Epithelial cell of proximal tubule (primary cell): Measurements from ENCODE around the gene FRMD4B. TPM values are rescaled to one million over a fixed set of nuclear protein-coding genes. Genes with fewer than 3 reads are reported as not detected.

Experiments
- DNase-seq: peaks from one replicate; pipeline ENCODE4 v3.0.0-alpha.2; 2011; ENCODE audit warnings: low read depth
- H3K4me3 ChIP-seq: 2 replicates; pipeline ENCODE4 v1.5.1; 2011; ENCODE audit warnings: low read depth, mild to moderate bottlenecking, low read length
- total RNA-seq: library from RNA; depleted of rRNA; stranded (reverse); fragments of >200 nt; gene quantifications from 2 replicates; pipeline ENCODE4 v1.2.3, GENCODE V29; 2015
- TF ChIP-seq, protein P1 (sequence below): conservative IDR thresholded peaks from 2 replicates; pipeline ENCODE4 v1.5.1; 2012; ENCODE audit warnings: low read depth, mild to moderate bottlenecking, low read length

The FRMD4B gene
- total RNA-seq, 1 donor from 2014 or later = 21.7 TPM

GRCh38 chr3:69212411-69213160 is 173.3 kb downstream of the FRMD4B start:
- DNase-seq = no peak
- H3K4me3 ChIP-seq = no peak overlapping the region
- TF ChIP-seq, protein P1, sequence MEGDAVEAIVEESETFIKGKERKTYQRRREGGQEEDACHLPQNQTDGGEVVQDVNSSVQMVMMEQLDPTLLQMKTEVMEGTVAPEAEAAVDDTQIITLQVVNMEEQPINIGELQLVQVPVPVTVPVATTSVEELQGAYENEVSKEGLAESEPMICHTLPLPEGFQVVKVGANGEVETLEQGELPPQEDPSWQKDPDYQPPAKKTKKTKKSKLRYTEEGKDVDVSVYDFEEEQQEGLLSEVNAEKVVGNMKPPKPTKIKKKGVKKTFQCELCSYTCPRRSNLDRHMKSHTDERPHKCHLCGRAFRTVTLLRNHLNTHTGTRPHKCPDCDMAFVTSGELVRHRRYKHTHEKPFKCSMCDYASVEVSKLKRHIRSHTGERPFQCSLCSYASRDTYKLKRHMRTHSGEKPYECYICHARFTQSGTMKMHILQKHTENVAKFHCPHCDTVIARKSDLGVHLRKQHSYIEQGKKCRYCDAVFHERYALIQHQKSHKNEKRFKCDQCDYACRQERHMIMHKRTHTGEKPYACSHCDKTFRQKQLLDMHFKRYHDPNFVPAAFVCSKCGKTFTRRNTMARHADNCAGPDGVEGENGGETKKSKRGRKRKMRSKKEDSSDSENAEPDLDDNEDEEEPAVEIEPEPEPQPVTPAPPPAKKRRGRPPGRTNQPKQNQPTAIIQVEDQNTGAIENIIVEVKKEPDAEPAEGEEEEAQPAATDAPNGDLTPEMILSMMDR = no peak

DNA sequence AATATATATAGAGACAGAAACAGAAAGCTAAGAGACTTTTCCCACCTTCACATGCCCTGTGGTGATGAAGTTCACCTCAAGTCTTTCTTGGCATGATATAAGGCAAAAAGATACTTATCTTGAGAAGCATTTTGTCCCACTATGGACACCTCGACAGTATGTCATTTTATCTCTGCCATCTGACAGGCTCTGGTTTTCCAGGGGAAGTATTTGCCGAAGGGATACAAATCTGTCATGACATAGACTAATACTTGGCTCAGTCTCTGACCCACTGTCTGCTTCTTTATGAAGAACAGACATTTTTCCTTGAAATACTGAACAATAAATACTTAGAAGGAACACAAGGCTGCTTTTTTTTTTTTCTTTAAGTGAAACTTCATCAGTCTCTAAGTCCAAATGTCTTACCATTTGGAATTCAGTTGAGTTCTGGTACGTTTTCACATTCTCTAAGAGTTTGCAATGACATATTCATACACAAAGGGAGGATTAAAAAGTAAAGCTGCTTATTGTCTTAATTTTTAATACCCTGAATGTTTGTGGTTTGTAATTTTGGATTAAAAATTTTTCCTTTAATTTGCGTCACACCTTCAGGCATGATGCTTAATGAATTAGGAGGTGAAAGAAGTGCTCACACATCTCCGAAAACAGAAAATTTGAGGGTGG is 175.7 kb downstream of the FRMD4B start:
- DNase-seq = no peak

GRCh38 chr3:69209413-69209812 is 176.5 kb downstream of the FRMD4B start:
- no peak overlapping the region for H3K4me3 ChIP-seq
- DNase-seq = no peak
- TF ChIP-seq, protein P1 = no peak

More for the DNA sequence above, 175.7 kb downstream of the FRMD4B start:
- H3K4me3 ChIP-seq = no peak overlapping the region
- TF ChIP-seq, protein P1 = no peak

- no peak overlapping the region for H3K4me3 ChIP-seq
- TF ChIP-seq, protein P1 = no peak
- no peak for DNase-seq
These were observed 178.9 kb downstream of the FRMD4B start for GRCh38 chr3:69207031-69207430.

- no peak overlapping the region for H3K4me3 ChIP-seq
- TF ChIP-seq, protein P1 = no peak
- no peak for DNase-seq
These were observed 180.5 kb downstream of the FRMD4B start for GRCh38 chr3:69205385-69205784.

DNA sequence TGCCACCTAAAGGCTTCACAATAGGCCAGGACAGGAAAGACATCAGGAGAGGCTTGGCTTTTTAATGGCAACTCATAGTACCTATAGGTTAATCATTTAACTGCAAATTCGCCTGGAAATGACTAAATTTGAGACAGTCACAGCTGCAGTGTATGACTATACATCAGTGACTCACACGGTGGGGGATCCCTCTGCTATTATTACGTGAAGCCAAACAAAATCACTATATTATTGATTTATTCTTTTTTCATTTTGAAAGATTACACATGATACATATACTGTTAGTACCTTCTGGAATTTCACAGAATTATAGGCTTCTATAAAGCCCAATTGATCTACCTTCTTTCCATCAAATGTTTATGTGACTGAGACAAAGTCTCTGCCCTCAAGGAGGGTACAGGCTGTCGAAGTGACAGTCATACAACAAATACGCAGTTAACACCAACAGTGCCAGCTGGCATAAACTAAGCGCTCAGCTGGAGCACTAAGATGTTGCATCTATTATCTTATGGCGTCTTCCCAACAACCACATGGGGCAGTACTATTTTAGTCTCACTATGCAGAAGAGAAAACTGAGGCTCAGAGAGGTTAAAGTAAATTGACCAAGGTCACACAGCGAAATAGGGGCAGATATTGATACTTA is 181.5 kb downstream of the FRMD4B start:
- H3K4me3 ChIP-seq = no peak overlapping the region
- TF ChIP-seq, protein P1 = no peak
- no peak for DNase-seq
